OCI-LY3 (cell line): ENCODE results near the gene SF3B1.

Experiments
- H2AFZ ChIP-seq: fragments of 200-600, 300-600 bp; shearing (Covaris generic); 2 replicates; pipeline ENCODE4 v1.6.0; 2014; ENCODE audit warnings: antibody characterized with exemption, low read depth, low read length
- H3K27ac ChIP-seq: fragments of 200-600, 300-600 bp; sonication (generic); 2 replicates; pipeline ENCODE4 v1.5.1; 2014; ENCODE audit warnings: mild to moderate bottlenecking, low read length, moderate library complexity, mixed read lengths
- H3K27me3 ChIP-seq: fragments of 200-600, 300-600 bp; sonication (generic); 2 replicates; pipeline ENCODE4 v1.6.1; 2014; ENCODE audit warnings: low read depth, low read length, mixed read lengths
- H3K36me3 ChIP-seq: fragments of 200-600, 300-600 bp; sonication (generic); replicated peaks from 2 replicates; pipeline ENCODE3; 2014; ENCODE audit warnings: low read depth, low read length, mixed read lengths
- H3K4me1 ChIP-seq: fragments of 300-600, 200-600 bp; sonication (generic); 2 replicates; pipeline ENCODE4 v1.6.1; 2014; ENCODE audit warnings: low read length, mixed read lengths
- H3K4me2 ChIP-seq: fragments of 200-600, 300-600 bp; sonication (generic); 2 replicates; pipeline ENCODE4 v1.6.1; 2014; ENCODE audit warnings: low read length, mixed read lengths
- H3K4me3 ChIP-seq: fragments of 300-600, 200-600 bp; sonication (generic); 2 replicates; pipeline ENCODE4 v1.5.1; 2014; ENCODE audit warnings: antibody characterized with exemption, mild to moderate bottlenecking, low read length, moderate library complexity
- H3K79me2 ChIP-seq: fragments of 300-600, 200-600 bp; shearing (Covaris generic); 2 replicates; pipeline ENCODE4 v1.6.1; 2014; ENCODE audit warnings: mild to moderate bottlenecking, low read length, mixed read lengths
- H3K9ac ChIP-seq: fragments of 300-600, 200-600 bp; shearing (Covaris generic); 2 replicates; pipeline ENCODE4 v1.6.0; 2014; ENCODE audit warnings: mild to moderate bottlenecking, low read length, moderate library complexity
- H3K9me3 ChIP-seq: fragments of 200-600, 300-600 bp; shearing (Covaris generic); 2 replicates; pipeline ENCODE4 v1.6.1; 2014; ENCODE audit warnings: low read length, mixed read lengths; ENCODE audit not compliant: insufficient read depth
- H4K20me1 ChIP-seq: fragments of 200-600, 300-600 bp; sonication (generic); 2 replicates; pipeline ENCODE4 v1.6.1; 2016; ENCODE audit warnings: low read length, mixed read lengths; ENCODE audit not compliant: insufficient read depth
- EZH2phosphoT487 ChIP-seq: fragments of 200-600 bp; shearing (Covaris generic); IDR thresholded peaks from 2 replicates; pipeline ENCODE4 v1.6.1; 2018; ENCODE audit warnings: antibody characterized with exemption, mixed run types, low read depth
- TF ChIP-seq, protein P1 (sequence below): fragments of 200-600, 300-600 bp; sonication (generic); IDR thresholded peaks from 2 replicates; pipeline ENCODE4 v1.5.1; 2014; ENCODE audit warnings: antibody characterized with exemption, low read length, low read depth

The SF3B1 gene

DNA sequence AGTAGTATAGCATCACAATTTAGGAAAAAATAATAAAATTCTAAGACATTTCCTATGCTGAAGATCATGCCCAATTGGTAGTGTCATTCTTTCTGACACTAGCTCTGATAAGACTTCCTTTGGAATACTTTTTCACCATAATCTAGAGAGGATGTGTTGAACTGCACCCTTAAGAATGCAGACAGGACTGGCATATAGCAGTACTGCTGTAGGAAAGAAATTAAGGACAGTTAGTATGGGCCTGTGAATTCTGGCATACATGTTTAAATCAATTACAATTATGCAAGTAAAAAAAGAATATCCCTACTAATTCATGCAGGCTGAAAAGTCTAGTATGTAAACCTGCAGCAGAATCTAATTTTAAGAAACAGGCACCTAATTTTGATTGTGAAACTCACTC, 15.4 kb downstream of the SF3B1 start:
- H3K27ac ChIP-seq = no peak overlapping the region
- no peaks in the 10 kb centered on the region for H3K4me1 ChIP-seq
- no peaks in the 10 kb centered on the region for H3K9me3 ChIP-seq
- H3K36me3 ChIP-seq = peaks cover 67% of the 10 kb centered on the region
- peaks cover 76% of the 10 kb centered on the region for H3K79me2 ChIP-seq
- no peak overlapping the region for H3K4me2 ChIP-seq
- no peak overlapping the region for H3K4me3 ChIP-seq
- no peak overlapping the region for H3K9ac ChIP-seq
- no peak overlapping the region for H2AFZ ChIP-seq
- H4K20me1 ChIP-seq = peaks cover 30% of the 10 kb centered on the region
- H3K27me3 ChIP-seq = no peaks in the 10 kb centered on the region
- TF ChIP-seq, protein P1, sequence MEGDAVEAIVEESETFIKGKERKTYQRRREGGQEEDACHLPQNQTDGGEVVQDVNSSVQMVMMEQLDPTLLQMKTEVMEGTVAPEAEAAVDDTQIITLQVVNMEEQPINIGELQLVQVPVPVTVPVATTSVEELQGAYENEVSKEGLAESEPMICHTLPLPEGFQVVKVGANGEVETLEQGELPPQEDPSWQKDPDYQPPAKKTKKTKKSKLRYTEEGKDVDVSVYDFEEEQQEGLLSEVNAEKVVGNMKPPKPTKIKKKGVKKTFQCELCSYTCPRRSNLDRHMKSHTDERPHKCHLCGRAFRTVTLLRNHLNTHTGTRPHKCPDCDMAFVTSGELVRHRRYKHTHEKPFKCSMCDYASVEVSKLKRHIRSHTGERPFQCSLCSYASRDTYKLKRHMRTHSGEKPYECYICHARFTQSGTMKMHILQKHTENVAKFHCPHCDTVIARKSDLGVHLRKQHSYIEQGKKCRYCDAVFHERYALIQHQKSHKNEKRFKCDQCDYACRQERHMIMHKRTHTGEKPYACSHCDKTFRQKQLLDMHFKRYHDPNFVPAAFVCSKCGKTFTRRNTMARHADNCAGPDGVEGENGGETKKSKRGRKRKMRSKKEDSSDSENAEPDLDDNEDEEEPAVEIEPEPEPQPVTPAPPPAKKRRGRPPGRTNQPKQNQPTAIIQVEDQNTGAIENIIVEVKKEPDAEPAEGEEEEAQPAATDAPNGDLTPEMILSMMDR = no peak
- no peak for TF ChIP-seq EZH2phosphoT487

DNA sequence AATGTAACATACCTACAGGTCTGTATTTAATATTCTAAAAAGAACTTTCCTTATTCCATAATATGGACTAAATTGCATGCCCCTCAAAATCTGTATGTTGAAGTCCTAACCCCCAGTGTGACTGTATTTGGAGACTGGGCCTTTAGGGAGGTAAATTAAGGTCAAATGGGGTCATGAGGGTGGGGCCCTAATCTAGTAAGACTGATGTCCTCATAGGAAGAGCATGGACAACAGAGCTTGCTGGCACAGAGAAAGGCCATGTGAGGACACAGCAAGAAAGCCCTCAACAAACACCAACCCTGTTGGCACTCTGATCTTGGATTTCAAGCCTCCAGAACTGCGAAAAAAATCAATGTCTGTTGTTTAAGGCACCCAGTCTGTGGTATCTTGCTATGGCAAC, 18.6 kb downstream of the SF3B1 start:
- H3K4me1 ChIP-seq = no peaks in the 10 kb centered on the region
- peaks cover 65% of the 10 kb centered on the region for H3K36me3 ChIP-seq
- H3K9me3 ChIP-seq = no peaks in the 10 kb centered on the region
- no peak overlapping the region for H2AFZ ChIP-seq
- H3K9ac ChIP-seq = no peak overlapping the region
- H3K4me2 ChIP-seq = no peak overlapping the region
- H3K27ac ChIP-seq = no peak overlapping the region
- no peak overlapping the region for H3K4me3 ChIP-seq
- peaks cover 58% of the 10 kb centered on the region for H3K79me2 ChIP-seq
- TF ChIP-seq, protein P1 = no peak
- TF ChIP-seq EZH2phosphoT487 = no peak
- H4K20me1 ChIP-seq = peaks cover 17% of the 10 kb centered on the region
- H3K27me3 ChIP-seq = no peaks in the 10 kb centered on the region

DNA sequence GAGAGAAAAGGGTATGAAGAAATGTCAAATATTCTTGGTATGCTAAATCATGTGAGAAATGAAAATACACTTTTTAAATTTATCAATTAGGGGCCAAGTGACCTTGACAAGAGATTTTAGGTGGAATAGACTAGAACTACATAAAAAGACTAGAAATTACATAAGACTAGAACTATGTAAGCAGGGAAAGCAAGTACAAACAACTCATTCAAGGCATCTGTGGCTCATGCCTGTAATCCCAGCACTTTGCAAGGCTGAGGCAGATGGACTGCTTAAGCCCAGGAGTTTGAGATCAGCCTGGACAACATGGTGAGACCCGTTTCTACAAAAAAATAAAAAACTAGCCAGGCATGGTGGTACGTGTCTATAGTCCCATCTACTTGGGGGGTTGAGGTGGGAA, 20.3 kb downstream of the SF3B1 start:
- H4K20me1 ChIP-seq = peaks cover 5% of the 10 kb centered on the region
- H3K36me3 ChIP-seq = peaks cover 63% of the 10 kb centered on the region
- peaks cover 49% of the 10 kb centered on the region for H3K79me2 ChIP-seq

DNA sequence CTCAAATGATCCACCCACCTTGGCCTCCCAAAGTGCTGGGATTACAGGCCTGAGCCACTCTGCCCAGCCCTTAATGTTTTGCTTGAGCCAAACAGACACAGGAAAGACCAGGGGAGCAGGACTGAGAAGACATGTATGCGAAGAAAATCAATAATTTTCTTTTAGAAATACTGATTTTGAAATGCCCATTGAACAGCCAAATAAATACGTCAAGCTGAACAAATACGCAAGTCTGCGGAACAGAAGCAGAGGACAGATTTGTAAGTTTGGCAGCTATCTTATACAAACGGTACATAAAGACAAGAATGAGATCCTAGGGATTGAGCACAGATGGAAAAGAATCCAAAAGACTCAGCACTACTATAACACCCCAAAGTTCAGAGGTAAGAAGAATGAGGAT, 20.8 kb downstream of the SF3B1 start:
- H3K27me3 ChIP-seq = no peaks in the 10 kb centered on the region
- H3K36me3 ChIP-seq = peaks cover 60% of the 10 kb centered on the region
- no peak overlapping the region for H3K4me2 ChIP-seq
- no peaks in the 10 kb centered on the region for H3K9me3 ChIP-seq
- H3K4me1 ChIP-seq = no peaks in the 10 kb centered on the region
- TF ChIP-seq, protein P1 = no peak
- no peak for TF ChIP-seq EZH2phosphoT487
- peaks cover 45% of the 10 kb centered on the region for H3K79me2 ChIP-seq
- H3K4me3 ChIP-seq = no peak overlapping the region
- no peak overlapping the region for H3K9ac ChIP-seq
- no peak overlapping the region for H3K27ac ChIP-seq
- peaks cover 5% of the 10 kb centered on the region for H4K20me1 ChIP-seq
- no peak overlapping the region for H2AFZ ChIP-seq

More for the DNA sequence above, 20.3 kb downstream of the SF3B1 start:
- Histone ChIP-seq H3K4me1 (no peaks in the 10 kb centered on the region), H3K9me3 (no peaks in the 10 kb centered on the region), H3K4me2 (no peak overlapping the region), H3K27ac (no peak overlapping the region), H3K9ac (no peak overlapping the region), H3K4me3 (no peak overlapping the region), H2AFZ (no peak overlapping the region), H3K27me3 (no peaks in the 10 kb centered on the region)
- TF ChIP-seq, protein P1 = no peak
